COLO668 (cell line): Measurements from ENCODE around the gene MYH14.
A peak's percentile ranks its signal among the peaks of the same experiment; 100 is the strongest.

Experiments
- DNase-seq: peaks from one replicate; lab custom pipeline; 2025; ENCODE audit not compliant: unreplicated experiment; lab: John Stamatoyannopoulos, UW

MYH14 gene

DNA sequence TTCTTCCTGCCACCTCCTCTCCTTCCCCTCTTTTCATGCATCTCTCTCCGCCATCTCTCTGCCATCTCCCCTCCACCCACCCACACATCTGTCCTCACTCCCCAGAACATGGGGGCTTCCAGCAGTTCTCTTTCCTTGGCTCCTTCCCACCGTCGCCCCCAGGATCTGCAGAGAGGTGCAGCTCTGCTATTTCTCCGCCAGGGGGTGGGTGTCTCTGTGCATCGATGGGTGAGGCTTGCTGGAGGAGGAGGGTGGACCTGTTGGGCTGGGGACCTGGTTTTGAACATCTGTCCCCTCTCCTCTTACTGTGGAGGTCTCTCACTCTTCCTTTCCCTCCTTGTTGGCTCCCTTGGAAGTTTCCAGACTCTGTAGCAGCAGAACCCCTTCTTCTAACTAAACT is 51.7 kb downstream of the MYH14 start:
- no peak for DNase-seq

- DNase-seq, result no peak
Measured at GRCh38 chr19:50257141-50257540, 53.7 kb downstream of the MYH14 start.

DNA sequence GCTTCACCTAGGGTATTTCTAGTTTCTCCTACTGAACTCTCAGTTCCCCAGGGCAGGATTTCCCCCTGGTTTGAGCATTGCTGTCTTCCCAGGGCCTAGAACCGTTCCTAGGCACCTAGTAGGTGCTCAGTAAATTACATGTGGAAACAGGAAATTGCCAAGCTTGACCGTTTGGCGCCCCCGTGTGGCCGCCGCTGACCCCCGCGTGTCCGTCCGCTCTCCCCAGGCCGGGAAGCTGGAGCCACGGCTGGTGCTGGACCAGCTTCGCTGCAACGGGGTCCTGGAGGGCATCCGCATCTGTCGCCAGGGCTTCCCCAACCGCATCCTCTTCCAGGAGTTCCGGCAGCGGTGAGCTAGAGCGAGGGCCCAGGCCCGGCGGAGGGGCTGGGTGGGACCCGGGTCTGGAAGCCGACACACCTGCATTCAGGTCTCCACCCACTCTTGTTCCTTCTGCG is 55.5 kb downstream of the MYH14 start:
- peak; percentile 24 for DNase-seq

DNA sequence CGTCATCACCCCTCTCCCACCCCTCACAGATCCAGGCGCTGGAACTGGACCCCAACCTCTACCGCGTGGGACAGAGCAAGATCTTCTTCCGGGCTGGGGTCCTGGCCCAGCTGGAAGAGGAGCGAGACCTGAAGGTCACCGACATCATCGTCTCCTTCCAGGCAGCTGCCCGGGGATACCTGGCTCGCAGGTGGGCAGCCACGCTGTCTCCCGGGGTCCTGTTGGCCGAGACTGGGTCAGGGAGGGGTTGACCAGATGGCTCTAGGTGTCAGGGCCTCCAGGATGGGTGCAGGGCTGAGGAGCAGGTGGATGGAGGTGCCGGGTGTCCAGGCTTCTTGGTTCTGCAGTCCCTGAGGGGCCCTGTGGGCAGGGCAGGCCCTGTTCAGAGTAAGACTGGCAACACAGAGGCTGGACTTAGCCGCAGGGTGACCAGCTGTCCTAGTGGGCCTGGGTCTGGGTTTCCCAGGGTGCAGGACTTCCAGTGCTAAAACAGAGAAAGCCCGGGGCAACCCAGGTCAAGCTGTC is 58.1 kb downstream of the MYH14 start:
- no peak for DNase-seq

GRCh38 chr19:50263176-50263575 is 59.8 kb downstream of the MYH14 start:
- no peak for DNase-seq

GRCh38 chr19:50264483-50265186 is 61.2 kb downstream of the MYH14 start:
- DNase-seq, result no peak

DNA sequence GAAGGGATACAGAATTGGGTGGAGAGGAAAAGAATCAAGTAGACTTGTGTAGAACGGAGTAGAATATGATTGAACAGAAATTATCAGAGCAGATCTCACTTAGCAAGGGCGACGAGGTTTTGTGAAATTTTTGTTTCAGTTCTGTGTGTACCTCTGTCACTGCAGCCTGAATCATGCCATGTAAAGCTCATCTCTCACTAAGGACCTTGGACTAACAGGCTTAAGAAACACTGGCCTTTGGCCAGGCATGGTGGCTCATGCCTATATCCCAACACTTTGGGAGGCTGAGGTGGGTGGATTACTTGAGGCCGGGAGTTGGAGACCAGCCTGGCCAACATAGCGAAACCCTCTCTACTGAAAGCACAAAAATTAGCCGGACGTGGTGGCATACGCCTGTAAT is 62.6 kb downstream of the MYH14 start:
- DNase-seq, result no peak

GRCh38 chr19:50266896-50267295 is 63.5 kb downstream of the MYH14 start:
- DNase-seq, result peak; percentile 11

DNA sequence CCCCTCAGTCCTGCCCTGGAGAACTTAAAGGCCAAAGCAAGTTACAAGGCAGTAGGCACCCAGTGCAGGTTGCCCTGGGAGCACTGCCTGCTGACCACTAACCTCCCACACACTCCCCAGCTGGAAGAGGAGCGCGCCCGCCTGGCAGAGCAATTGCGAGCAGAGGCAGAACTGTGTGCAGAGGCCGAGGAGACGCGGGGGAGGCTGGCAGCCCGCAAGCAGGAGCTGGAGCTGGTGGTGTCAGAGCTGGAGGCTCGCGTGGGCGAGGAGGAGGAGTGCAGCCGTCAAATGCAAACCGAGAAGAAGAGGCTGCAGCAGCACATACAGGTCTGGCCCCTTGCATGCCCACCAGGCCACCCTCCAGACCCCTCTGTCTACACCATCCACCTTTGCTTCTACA is 64.6 kb downstream of the MYH14 start:
- DNase-seq, result no peak

DNA sequence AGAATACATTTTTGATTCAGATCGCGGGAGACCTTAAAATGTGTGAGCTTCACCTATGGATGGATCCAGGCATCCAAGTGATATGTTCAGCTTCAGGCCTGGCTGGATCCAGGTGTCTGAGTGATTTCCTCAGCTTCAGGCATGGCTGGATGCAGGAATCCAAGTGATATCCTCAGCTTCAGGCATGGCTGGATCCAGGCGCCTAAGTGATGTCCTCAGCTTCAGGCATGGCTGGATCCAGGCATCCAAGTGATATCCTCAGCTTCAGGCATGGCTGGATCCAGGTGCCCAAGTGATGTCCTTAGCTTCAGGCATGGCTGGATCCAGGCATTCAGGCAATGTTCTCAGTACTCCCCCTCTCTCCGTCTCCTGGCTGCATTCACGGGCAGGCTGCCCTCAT is 65.1 kb downstream of the MYH14 start:
- DNase-seq, result no peak

- DNase-seq, result no peak
Measured at GRCh38 chr19:50269653-50270052, 66.2 kb downstream of the MYH14 start.

GRCh38 chr19:50272263-50272897 is 69.0 kb downstream of the MYH14 start:
- no peak for DNase-seq

DNA sequence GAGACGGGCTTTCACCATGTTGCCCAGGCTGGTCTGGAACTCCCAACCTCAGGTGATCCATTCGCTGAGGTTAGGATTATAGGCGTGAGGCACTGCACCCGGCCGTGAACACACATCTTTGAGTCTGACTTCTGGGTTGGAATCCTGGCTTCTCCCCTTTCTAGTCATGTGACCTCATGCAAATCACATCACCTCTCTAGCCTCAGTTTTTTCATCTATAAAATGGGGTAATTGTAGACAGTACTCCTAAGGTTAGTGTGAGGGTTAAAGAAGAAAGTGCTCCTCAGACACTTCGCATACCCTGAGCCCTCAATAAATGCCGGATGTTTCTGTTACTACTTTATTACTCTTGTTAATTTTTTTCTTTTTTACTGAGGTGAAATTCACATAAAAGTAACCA is 70.4 kb downstream of the MYH14 start:
- no peak for DNase-seq

GRCh38 chr19:50275577-50276368 is 72.4 kb downstream of the MYH14 start:
- no peak for DNase-seq

DNA sequence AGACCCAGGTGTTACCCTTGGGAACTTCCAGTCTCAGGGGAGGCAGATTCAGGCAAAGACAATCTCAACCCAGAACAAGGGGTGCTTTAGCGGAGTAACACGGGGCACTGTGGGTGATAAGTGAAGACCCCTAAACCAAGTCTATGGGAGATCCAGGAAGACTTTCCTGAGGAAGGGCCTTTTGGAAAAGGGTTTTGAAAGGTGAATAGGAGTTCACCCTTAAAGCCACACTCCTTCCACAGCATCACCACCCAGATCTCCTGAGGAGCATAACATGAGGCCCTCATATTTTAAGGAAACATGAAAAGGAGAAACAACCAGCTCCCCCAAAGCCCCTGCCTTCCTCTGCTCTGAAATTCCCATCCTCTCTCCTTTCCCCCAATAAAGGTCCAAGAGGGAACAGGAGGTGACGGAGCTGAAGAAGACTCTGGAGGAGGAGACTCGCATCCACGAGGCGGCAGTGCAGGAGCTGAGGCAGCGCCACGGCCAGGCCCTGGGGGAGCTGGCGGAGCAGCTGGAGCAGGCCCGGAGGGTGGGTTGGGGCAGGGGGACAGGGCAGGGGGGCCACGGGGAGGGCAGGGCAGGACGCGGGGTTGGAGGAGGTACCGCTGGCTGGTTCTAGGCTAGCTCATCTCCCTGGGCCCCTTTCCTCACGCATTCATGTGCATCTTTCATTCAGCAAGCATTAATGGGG is 73.1 kb downstream of the MYH14 start:
- no peak for DNase-seq

DNA sequence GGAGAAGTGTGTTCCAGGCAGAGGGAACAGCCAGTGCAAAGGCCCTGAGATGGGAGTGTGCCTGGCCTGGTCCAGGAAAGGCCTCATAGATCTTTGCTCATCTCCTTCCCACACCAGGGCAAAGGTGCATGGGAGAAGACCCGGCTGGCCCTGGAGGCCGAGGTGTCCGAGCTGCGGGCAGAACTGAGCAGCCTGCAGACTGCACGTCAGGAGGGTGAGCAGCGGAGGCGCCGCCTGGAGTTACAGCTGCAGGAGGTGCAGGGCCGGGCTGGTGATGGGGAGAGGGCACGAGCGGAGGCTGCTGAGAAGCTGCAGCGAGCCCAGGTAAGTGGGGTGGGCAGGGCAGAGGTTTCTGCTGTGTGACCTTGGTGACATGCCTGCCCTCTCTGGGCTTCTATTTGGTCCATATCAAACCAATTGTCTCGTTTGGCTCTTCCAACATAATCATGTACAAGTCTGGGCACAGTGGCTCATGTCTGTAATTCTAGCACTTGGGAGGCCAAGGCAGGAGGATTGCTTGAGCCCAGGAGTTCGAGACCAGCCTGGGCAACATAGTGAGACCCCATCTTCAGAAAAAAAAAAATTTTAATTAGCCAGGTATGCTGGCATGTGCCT is 74.7 kb downstream of the MYH14 start:
- DNase-seq, result no peak

GRCh38 chr19:50280074-50280473 is 76.7 kb downstream of the MYH14 start:
- no peak for DNase-seq

GRCh38 chr19:50280983-50281382 is 77.6 kb downstream of the MYH14 start:
- DNase-seq, result no peak

DNA sequence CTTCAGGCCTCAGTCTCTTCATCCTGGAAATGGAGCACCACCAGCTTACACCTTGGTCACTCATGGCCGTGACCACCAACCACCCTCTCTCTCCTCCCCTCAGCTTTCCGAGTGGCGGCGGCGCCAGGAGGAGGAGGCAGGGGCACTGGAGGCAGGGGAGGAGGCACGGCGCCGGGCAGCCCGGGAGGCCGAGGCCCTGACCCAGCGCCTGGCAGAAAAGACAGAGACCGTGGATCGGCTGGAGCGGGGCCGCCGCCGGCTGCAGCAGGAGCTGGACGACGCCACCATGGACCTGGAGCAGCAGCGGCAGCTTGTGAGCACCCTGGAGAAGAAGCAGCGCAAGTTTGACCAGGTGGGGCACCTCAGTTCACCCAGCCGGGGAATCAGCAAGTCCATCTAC is 78.1 kb downstream of the MYH14 start:
- DNase-seq, result no peak

DNA sequence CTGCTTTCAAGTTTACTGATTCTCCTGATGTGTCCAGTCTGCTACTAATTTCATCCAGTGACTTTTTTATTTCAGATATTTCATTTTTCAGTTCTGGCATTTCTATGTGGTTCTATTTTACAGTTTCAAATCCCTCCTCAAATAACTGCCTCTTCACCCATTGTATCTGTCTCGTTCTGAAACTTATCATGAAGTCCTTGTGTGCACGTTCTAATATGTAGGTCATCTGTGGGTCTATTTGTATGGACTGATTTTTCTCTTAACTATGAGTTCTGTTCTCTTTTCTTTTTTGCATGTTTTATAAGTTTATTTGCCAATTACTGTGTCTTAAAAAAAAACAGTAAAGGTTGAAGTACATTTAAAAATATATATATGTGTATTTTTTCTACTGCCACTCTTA is 82.4 kb downstream of the MYH14 start:
- DNase-seq, result no peak

DNA sequence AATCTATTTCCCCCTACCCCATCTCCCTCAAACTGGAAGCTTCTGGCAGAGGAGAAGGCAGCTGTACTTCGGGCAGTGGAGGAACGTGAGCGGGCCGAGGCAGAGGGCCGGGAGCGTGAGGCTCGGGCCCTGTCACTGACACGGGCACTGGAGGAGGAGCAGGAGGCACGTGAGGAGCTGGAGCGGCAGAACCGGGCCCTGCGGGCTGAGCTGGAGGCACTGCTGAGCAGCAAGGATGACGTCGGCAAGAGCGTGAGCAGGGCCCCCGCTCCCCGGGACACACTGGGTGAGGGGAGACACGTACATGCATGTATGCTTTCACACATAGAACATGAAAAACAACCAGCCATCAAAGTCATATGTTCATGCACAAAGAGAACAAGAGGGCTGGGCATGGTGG is 83.0 kb downstream of the MYH14 start:
- no peak for DNase-seq
